GM12878 (cell line): ENCODE measurements around the gene TM4SF4. TPM values are rescaled to one million over a fixed set of nuclear protein-coding genes. Genes with fewer than 3 reads are reported as not detected.

Experiments used
- ASH2L ChIP-seq: fragments of 300-600, 200-600 bp; sonication (generic); IDR thresholded peaks from 2 replicates; pipeline ENCODE4 v1.6.1; 2017; ENCODE audit warnings: low read depth, mild to moderate bottlenecking, borderline replicate concordance
- BCL11A ChIP-seq: IDR thresholded peaks from 2 replicates; pipeline ENCODE4 v1.6.1; 2011; ENCODE audit warnings: low read depth, low read length
- BCL3 ChIP-seq: IDR thresholded peaks from 2 replicates; pipeline ENCODE4 v1.6.1; 2011; ENCODE audit warnings: borderline replicate concordance, low read depth, mild to moderate bottlenecking, moderate library complexity, low read length; ENCODE audit not compliant: insufficient read depth, poor library complexity, severe bottlenecking
- BRCA1 ChIP-seq: IDR thresholded peaks from 2 replicates; pipeline ENCODE4 v1.6.1; 2011; ENCODE audit warnings: low read depth, low read length, improper control_type of control experiment
- CHD2 ChIP-seq: IDR thresholded peaks from 2 replicates; pipeline ENCODE4 v1.6.1; 2011; ENCODE audit warnings: low read depth, low read length, improper control_type of control experiment, borderline replicate concordance
- CHD4 ChIP-seq: fragments of 200-600 bp; sonication (generic); IDR thresholded peaks from 2 replicates; pipeline ENCODE4 v1.6.1; 2016; ENCODE audit warnings: mild to moderate bottlenecking
- CUX1 ChIP-seq: IDR thresholded peaks from 2 replicates; pipeline ENCODE4 v1.6.1; 2012; ENCODE audit warnings: improper control_type of control experiment, low read depth, low read length; ENCODE audit not compliant: insufficient replicate concordance
- ESRRA ChIP-seq: IDR thresholded peaks from 2 replicates; pipeline ENCODE4 v1.6.1; 2012; ENCODE audit warnings: mild to moderate bottlenecking, low read length, improper control_type of control experiment
- FOXK2 ChIP-seq: fragments of 450-650 bp; IDR thresholded peaks from 2 replicates; pipeline ENCODE4 v1.6.1; 2017; ENCODE audit warnings: mild to moderate bottlenecking, moderate library complexity
- MTA3 ChIP-seq: IDR thresholded peaks from 2 replicates; pipeline ENCODE4 v1.6.1; 2012; ENCODE audit warnings: low read length, inconsistent platforms, borderline replicate concordance
- NFIC ChIP-seq: IDR thresholded peaks from 2 replicates; pipeline ENCODE4 v1.6.1; 2012; ENCODE audit warnings: low read depth, mild to moderate bottlenecking, inconsistent platforms, low read length, moderate library complexity
- POLR2A ChIP-seq: IDR thresholded peaks from 2 replicates; pipeline ENCODE4 v1.6.1; 2011; ENCODE audit warnings: low read depth, mild to moderate bottlenecking, low read length
- POU2F2 ChIP-seq: IDR thresholded peaks from 3 replicates; pipeline ENCODE4 v1.6.1; 2011; ENCODE audit warnings: low read depth, mild to moderate bottlenecking, low read length, borderline replicate concordance
- RCOR1 ChIP-seq: conservative IDR thresholded peaks from 2 replicates; pipeline ENCODE4 v1.6.1; 2012; ENCODE audit warnings: low read depth, low read length, improper control_type of control experiment
- SMC3 ChIP-seq: IDR thresholded peaks from 2 replicates; pipeline ENCODE4 v1.6.1; 2011; ENCODE audit warnings: low read length, improper control_type of control experiment, borderline replicate concordance
- SPI1 ChIP-seq: IDR thresholded peaks from 2 replicates; pipeline ENCODE4 v1.6.1; 2011; ENCODE audit warnings: low read depth, mild to moderate bottlenecking, low read length, moderate library complexity, borderline replicate concordance; ENCODE audit not compliant: insufficient read depth
- TARDBP ChIP-seq: IDR thresholded peaks from 2 replicates; pipeline ENCODE4 v1.6.1; 2016; ENCODE audit warnings: borderline replicate concordance
- ZNF274 ChIP-seq: IDR thresholded peaks from one replicate; pipeline ENCODE4 v1.8.0; 2011; ENCODE audit not compliant: insufficient read length, insufficient read depth
- polyA plus RNA-seq, 11 experiments: library from polyadenylated mRNA; depleted of rRNA in 4 of 11; unstranded in 6 of 11; stranded (reverse) in 5 of 11; fragments of >200 nt; fragmentation: Nextera tagmentation in 4 of 11; fragmentation: Illumina TruSeq in 1 of 11; extraction: Ambion mirVana in 4 of 11; extraction: Trizol in 1 of 11; gene quantifications; 1 replicate in 1 of 11; 2 replicates in 10 of 11; pipeline versions ENCODE4 v1.2.1 to v1.2.3, GENCODE V29; 2011 to 2016; ENCODE audit warnings: inconsistent platforms in 2 of 11, missing spikeins in 2 of 11, low read depth in 1 of 11
- total RNA-seq, 4 experiments: library from RNA; depleted of rRNA in 3 of 4; stranded (reverse); fragments of >200 nt in 3 of 4; fragmentation: Illumina TruSeq in 1 of 4; extraction: Trizol in 1 of 4; gene quantifications; 2 replicates each; pipeline versions ENCODE4 v1.2.1 to v1.2.3, GENCODE V29; 2013 to 2021
- TF ChIP-seq, protein P1 (sequence below): IDR thresholded peaks from 2 replicates; pipeline ENCODE4 v1.6.1; 2011; ENCODE audit warnings: borderline replicate concordance, low read depth, mild to moderate bottlenecking, moderate library complexity, mixed read lengths, low read length; ENCODE audit not compliant: insufficient read depth; ENCODE audit errors: extremely low read length
- TF ChIP-seq, protein P2 (sequence below): fragments of 150-350 bp; IDR thresholded peaks from 2 replicates; pipeline ENCODE4 v1.6.1; 2016; ENCODE audit warnings: low read depth, low read length

TM4SF4 gene
- total and polyA plus RNA-seq, 10 of the 15 experiments (the other 5 are each of a cell fraction or from before 2014, with no cell fraction given) = 0.06 to 1.3 TPM; not detected in 8

GRCh38 chr3:149480326-149481017 lies 6.0 kb downstream of the TM4SF4 start (continued):
- TF ChIP-seq, protein P1, sequence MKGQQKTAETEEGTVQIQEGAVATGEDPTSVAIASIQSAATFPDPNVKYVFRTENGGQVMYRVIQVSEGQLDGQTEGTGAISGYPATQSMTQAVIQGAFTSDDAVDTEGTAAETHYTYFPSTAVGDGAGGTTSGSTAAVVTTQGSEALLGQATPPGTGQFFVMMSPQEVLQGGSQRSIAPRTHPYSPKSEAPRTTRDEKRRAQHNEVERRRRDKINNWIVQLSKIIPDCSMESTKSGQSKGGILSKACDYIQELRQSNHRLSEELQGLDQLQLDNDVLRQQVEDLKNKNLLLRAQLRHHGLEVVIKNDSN = no peak
- TF ChIP-seq SPI1 (no peak), TARDBP (no peak), CUX1 (no peak), BRCA1 (no peak), CHD2 (no peak), ESRRA (no peak), MTA3 (no peak), SMC3 (peak; percentile 96), CHD4 (no peak), BCL11A (no peak), POU2F2 (peak; percentile 52; the same call in 1 of the 3 replicates), ZNF274 (no peak), FOXK2 (no peak), POLR2A (no peak), ASH2L (no peak), RCOR1 (no peak), BCL3 (no peak), NFIC (no peak)
- TF ChIP-seq, protein P2, sequence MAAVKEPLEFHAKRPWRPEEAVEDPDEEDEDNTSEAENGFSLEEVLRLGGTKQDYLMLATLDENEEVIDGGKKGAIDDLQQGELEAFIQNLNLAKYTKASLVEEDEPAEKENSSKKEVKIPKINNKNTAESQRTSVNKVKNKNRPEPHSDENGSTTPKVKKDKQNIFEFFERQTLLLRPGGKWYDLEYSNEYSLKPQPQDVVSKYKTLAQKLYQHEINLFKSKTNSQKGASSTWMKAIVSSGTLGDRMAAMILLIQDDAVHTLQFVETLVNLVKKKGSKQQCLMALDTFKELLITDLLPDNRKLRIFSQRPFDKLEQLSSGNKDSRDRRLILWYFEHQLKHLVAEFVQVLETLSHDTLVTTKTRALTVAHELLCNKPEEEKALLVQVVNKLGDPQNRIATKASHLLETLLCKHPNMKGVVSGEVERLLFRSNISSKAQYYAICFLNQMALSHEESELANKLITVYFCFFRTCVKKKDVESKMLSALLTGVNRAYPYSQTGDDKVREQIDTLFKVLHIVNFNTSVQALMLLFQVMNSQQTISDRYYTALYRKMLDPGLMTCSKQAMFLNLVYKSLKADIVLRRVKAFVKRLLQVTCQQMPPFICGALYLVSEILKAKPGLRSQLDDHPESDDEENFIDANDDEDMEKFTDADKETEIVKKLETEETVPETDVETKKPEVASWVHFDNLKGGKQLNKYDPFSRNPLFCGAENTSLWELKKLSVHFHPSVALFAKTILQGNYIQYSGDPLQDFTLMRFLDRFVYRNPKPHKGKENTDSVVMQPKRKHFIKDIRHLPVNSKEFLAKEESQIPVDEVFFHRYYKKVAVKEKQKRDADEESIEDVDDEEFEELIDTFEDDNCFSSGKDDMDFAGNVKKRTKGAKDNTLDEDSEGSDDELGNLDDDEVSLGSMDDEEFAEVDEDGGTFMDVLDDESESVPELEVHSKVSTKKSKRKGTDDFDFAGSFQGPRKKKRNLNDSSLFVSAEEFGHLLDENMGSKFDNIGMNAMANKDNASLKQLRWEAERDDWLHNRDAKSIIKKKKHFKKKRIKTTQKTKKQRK = no peak
